Kidney epithelial cell (primary cell): ENCODE data around the gene LBX1. TPM values are rescaled to one million over a fixed set of nuclear protein-coding genes. Genes with fewer than 3 reads are reported as not detected.

Experiments used
- DNase-seq: peaks from one replicate; pipeline ENCODE4 v3.0.0-alpha.2; 2010; ENCODE audit warnings: low read depth
- H3K27me3 ChIP-seq: 2 replicates; pipeline ENCODE4 v1.6.0; 2011; ENCODE audit warnings: low read length; ENCODE audit not compliant: control insufficient read depth, insufficient read depth
- H3K36me3 ChIP-seq: 2 replicates; pipeline ENCODE4 v1.5.1; 2011; ENCODE audit warnings: low read length; ENCODE audit not compliant: control insufficient read depth, insufficient read depth
- H3K4me3 ChIP-seq: 2 replicates; pipeline ENCODE4 v1.5.1; 2011; ENCODE audit warnings: low read depth, mild to moderate bottlenecking, control low read depth, low read length
- CTCF ChIP-seq: IDR thresholded peaks from 2 replicates; pipeline ENCODE4 v1.5.1; 2011; ENCODE audit warnings: mild to moderate bottlenecking, moderate library complexity, low read length, control low read depth, inconsistent platforms; ENCODE audit not compliant: insufficient read depth, poor library complexity, severe bottlenecking
- total RNA-seq: library from RNA; depleted of rRNA; stranded (reverse); fragments of >200 nt; gene quantifications from 2 replicates; pipeline ENCODE4 v1.2.3, GENCODE V29; 2015

LBX1 gene
- total RNA-seq, 1 donor from 2014 or later = not detected

- TF ChIP-seq CTCF = no peak
- Histone ChIP-seq H3K27me3 (peaks cover 3% of the 10 kb centered on the region), H3K4me3 (no peak overlapping the region), H3K36me3 (no peaks in the 10 kb centered on the region)
- DNase-seq = no peak
These were observed 45.6 kb downstream of the LBX1 start for GRCh38 chr10:101183458-101184183.

GRCh38 chr10:101182936-101183335, 46.3 kb downstream of the LBX1 start:
- Histone ChIP-seq H3K4me3 (no peak overlapping the region), H3K36me3 (no peaks in the 10 kb centered on the region), H3K27me3 (peaks cover 3% of the 10 kb centered on the region)
- DNase-seq = no peak
- no peak for TF ChIP-seq CTCF

Other genes with a start within 250 kb of the LBX1 start
- gene MRPL43, start 242.0 kb downstream of the LBX1 start, total RNA-seq = 84.1 and 92.3 TPM in 2 replicates
- 14.0 and 14.1 TPM in 2 replicates for gene TWNK, start 241.9 kb downstream of the LBX1 start, total RNA-seq
- 118 and 125 TPM in 2 replicates for gene LZTS2, start 229.7 kb downstream of the LBX1 start, total RNA-seq
- 1.2 and 3.5 TPM in 2 replicates for gene PDZD7, start 198.3 kb downstream of the LBX1 start, total RNA-seq
- gene SFXN3, start 198.2 kb downstream of the LBX1 start, total RNA-seq = 59.4 and 77.4 TPM in 2 replicates
- 2.0 and 4.8 TPM in 2 replicates for gene KAZALD1, start 167.5 kb downstream of the LBX1 start, total RNA-seq
- not detected in 2 replicates for gene TLX1, start 98.2 kb downstream of the LBX1 start, total RNA-seq
- 10.2 and 15.9 TPM in 2 replicates for gene BTRC, start 124.7 kb upstream of the LBX1 start, total RNA-seq